OCI-LY7 (cell line): ENCODE data around the gene PTPRQ. TPM values are rescaled to one million over a fixed set of nuclear protein-coding genes. Genes with fewer than 3 reads are reported as not detected.

Experiments used
- BruUV-seq: library from RNA; stranded (reverse); fragments of 400-500 nt; replicated peaks from 2 replicates; lab custom pipeline; 2021; lab: Mats Ljungman, UMichigan
- CTCF ChIA-PET: fragments of 300-600 bp; sonication (Branson Sonifier 250); formaldehyde crosslinking; loops from one replicate; lab custom pipeline; 2022; ENCODE audit warnings: antibody characterized with exemption; ENCODE audit not compliant: unreplicated experiment; lab: Charles Lee
- POLR2A ChIA-PET: fragments of 300-600 bp; sonication (Branson Sonifier 250); formaldehyde crosslinking; loops from one replicate; lab custom pipeline; 2022; ENCODE audit warnings: antibody characterized with exemption; lab: Charles Lee
- DNase-seq: peaks from one replicate; pipeline ENCODE4 v3.0.0-alpha.2; 2015; ENCODE audit warnings: low spot score
- H2AFZ ChIP-seq: fragments of 200-600 bp; sonication (generic), shearing (Covaris generic); 2 replicates; pipeline ENCODE4 v1.6.1; 2014; ENCODE audit warnings: mild to moderate bottlenecking, antibody characterized with exemption, low read length, moderate library complexity
- H3K27ac ChIP-seq: fragments of 200-600 bp; sonication (generic); 2 replicates; pipeline ENCODE4 v1.5.1; 2014; ENCODE audit warnings: mixed run types, low read depth, mild to moderate bottlenecking, moderate library complexity, low read length, inconsistent platforms; ENCODE audit not compliant: poor library complexity, severe bottlenecking
- H3K36me3 ChIP-seq: fragments of 200-600 bp; sonication (generic); 2 replicates; pipeline ENCODE4 v1.6.1; 2014; ENCODE audit warnings: mild to moderate bottlenecking, antibody characterized with exemption, low read length, moderate library complexity, mixed read lengths; ENCODE audit not compliant: insufficient read depth
- H3K4me1 ChIP-seq: fragments of 200-600 bp; sonication (generic); 2 replicates; pipeline ENCODE4 v1.5.1; 2014; ENCODE audit warnings: mild to moderate bottlenecking, low read length; ENCODE audit not compliant: insufficient read depth, poor library complexity, severe bottlenecking
- H3K4me2 ChIP-seq: fragments of 200-600 bp; sonication (generic); 2 replicates; pipeline ENCODE4 v1.6.1; 2014; ENCODE audit warnings: mild to moderate bottlenecking, low read length
- H3K4me3 ChIP-seq: fragments of 200-600 bp; sonication (generic); 2 replicates; pipeline ENCODE4 v1.5.1; 2014; ENCODE audit warnings: mild to moderate bottlenecking, low read depth, low read length; ENCODE audit not compliant: poor library complexity, severe bottlenecking
- H3K79me2 ChIP-seq: fragments of 200-600 bp; sonication (generic); 2 replicates; pipeline ENCODE4 v1.6.1; 2016; ENCODE audit warnings: low read depth, mild to moderate bottlenecking, low read length, moderate library complexity, mixed read lengths; ENCODE audit not compliant: insufficient read depth
- H3K9me2 ChIP-seq: fragments of 200-600 bp; sonication (generic); 2 replicates; pipeline ENCODE4 v1.6.1; 2016; ENCODE audit warnings: mild to moderate bottlenecking, low read length, mixed read lengths; ENCODE audit not compliant: insufficient read depth
- H3K9me3 ChIP-seq: fragments of 200-600 bp; sonication (generic); 2 replicates; pipeline ENCODE4 v1.6.1; 2014; ENCODE audit warnings: mild to moderate bottlenecking, mixed run types, low read length, mixed read lengths
- H4K20me1 ChIP-seq: fragments of 200-600 bp; sonication (generic); 2 replicates; pipeline ENCODE4 v1.6.1; 2014; ENCODE audit warnings: mild to moderate bottlenecking, antibody characterized with exemption, low read length, moderate library complexity, mixed read lengths; ENCODE audit not compliant: insufficient read depth
- CTCF ChIP-seq: fragments of 200-600 bp; sonication (generic); conservative IDR thresholded peaks from 2 replicates; pipeline ENCODE4 v1.5.1; 2014; ENCODE audit warnings: mild to moderate bottlenecking, antibody characterized with exemption, low read length, moderate library complexity, mixed read lengths
- EZH2phosphoT487 ChIP-seq: fragments of 200-600 bp; sonication (generic); IDR thresholded peaks from 2 replicates; pipeline ENCODE4 v1.6.1; 2018; ENCODE audit warnings: low read depth, borderline replicate concordance, mild to moderate bottlenecking, mixed run types, antibody characterized with exemption, low read length, moderate library complexity, mixed read lengths
- intact Hi-C: fragments of 100-400 bp; cut with micrococcal nuclease; formaldehyde crosslinking; loops from one replicate; pipeline ENCODE4 v1.10.0; 2022; ENCODE audit not compliant: unreplicated experiment
- total RNA-seq, 2 experiments: library from RNA; depleted of rRNA in 1 of 2; stranded (reverse); fragments of >200 nt in 1 of 2; shearing (Covaris generic) in 1 of 2; gene quantifications; 2 replicates each; pipeline ENCODE4 v1.2.3, GENCODE V29; 2014 to 2022

Gene PTPRQ
- total RNA-seq, 2 experiments from 2014 or later: not detected

GRCh38 chr12:80716696-80717469 lies 272.8 kb downstream of the PTPRQ start, which contains the start of gene MYF5:
TSS of gene MYF5 (plus strand) at chr12:80716912. CDS start at chr12:80717064, 152 bp downstream.
- no peak for DNase-seq
- BruUV-seq: no TSS peak
- H3K9me2 ChIP-seq: no peaks in the 10 kb centered on the region
- intact Hi-C loops: no loop called here
- POLR2A ChIA-PET: no interaction called here
- no peaks in the 10 kb centered on the region for H3K9me3 ChIP-seq
- H3K4me1 ChIP-seq: no peaks in the 10 kb centered on the region
- H3K79me2 ChIP-seq: no peaks in the 10 kb centered on the region
- CTCF ChIA-PET: no interaction called here
- H4K20me1 ChIP-seq: no peaks in the 10 kb centered on the region; the same call in 1 of the 2 replicates
- no peak within 1 kb of the TSS for H3K27ac ChIP-seq
- TF ChIP-seq CTCF: no peak
- no peak for TF ChIP-seq EZH2phosphoT487
- H3K4me3 ChIP-seq: no peak within 1 kb of the TSS
- H3K36me3 ChIP-seq: no peaks in the 10 kb centered on the region
- no peak within 1 kb of the TSS for H2AFZ ChIP-seq
- no peak within 1 kb of the TSS for H3K4me2 ChIP-seq

- Histone ChIP-seq H4K20me1 (no peaks in the 10 kb centered on the region; the same call in 1 of the 2 replicates), H3K9me3 (no peaks in the 10 kb centered on the region), H3K4me1 (no peaks in the 10 kb centered on the region), H3K9me2 (no peaks in the 10 kb centered on the region), H3K4me3 (no peak overlapping the region), H3K27ac (no peak overlapping the region), H2AFZ (no peak overlapping the region), H3K36me3 (no peaks in the 10 kb centered on the region), H3K4me2 (no peak overlapping the region), H3K79me2 (no peaks in the 10 kb centered on the region)
- no TSS peak for BruUV-seq
- intact Hi-C loops: no loop called here
- DNase-seq: no peak
- CTCF ChIA-PET: no interaction called here
- POLR2A ChIA-PET: no interaction called here
- TF ChIP-seq CTCF (no peak), EZH2phosphoT487 (no peak)
Measured at GRCh38 chr12:80717856-80718255, 273.8 kb downstream of the PTPRQ start.

- H3K27ac ChIP-seq: no peak overlapping the region
- H3K4me3 ChIP-seq: no peak overlapping the region
- no peak overlapping the region for H3K4me2 ChIP-seq
- no peaks in the 10 kb centered on the region for H3K79me2 ChIP-seq
- no peaks in the 10 kb centered on the region for H3K9me2 ChIP-seq
- no peaks in the 10 kb centered on the region for H3K36me3 ChIP-seq
- no peaks in the 10 kb centered on the region for H3K9me3 ChIP-seq
- no peak for DNase-seq
- intact Hi-C loops: no loop called here
- no TSS peak for BruUV-seq
- ChIA-PET POLR2A (interaction anchor here (1.0 kb wide), 1 partner anchor 14 kb away, joined by 3 read pairs; no protein-coding TSS in a partner anchor), CTCF (no interaction called here)
- H3K4me1 ChIP-seq: no peaks in the 10 kb centered on the region
- TF ChIP-seq EZH2phosphoT487: no peak
- no peak for TF ChIP-seq CTCF
- H2AFZ ChIP-seq: no peak overlapping the region
- no peaks in the 10 kb centered on the region; the same call in 1 of the 2 replicates for H4K20me1 ChIP-seq
Measured at GRCh38 chr12:80720516-80720915, 276.5 kb downstream of the PTPRQ start.
